ACC112 (cell line): ENCODE measurements around the gene MSI2.

ENCODE experiments used
- H2AFZ ChIP-seq: fragments of 200-600 bp; sonication (generic); one replicate; pipeline ENCODE4 v1.6.0; 2017; ENCODE audit warnings: antibody characterized with exemption, low read length; ENCODE audit not compliant: unreplicated experiment
- H3K27ac ChIP-seq: fragments of 200-600 bp; sonication (generic); 2 replicates; pipeline ENCODE4 v1.5.1; 2014; ENCODE audit warnings: low read depth, mild to moderate bottlenecking, antibody characterized with exemption, low read length, moderate library complexity
- H3K27me3 ChIP-seq: fragments of 200-600 bp; sonication (generic); 2 replicates; pipeline ENCODE4 v1.6.1; 2014; ENCODE audit warnings: mild to moderate bottlenecking, antibody characterized with exemption, low read length, moderate library complexity, mixed read lengths; ENCODE audit not compliant: insufficient read depth
- H3K36me3 ChIP-seq: fragments of 200-600 bp; sonication (generic); 2 replicates; pipeline ENCODE4 v1.6.1; 2016; ENCODE audit warnings: mild to moderate bottlenecking, antibody characterized with exemption, low read length, moderate library complexity, mixed read lengths; ENCODE audit not compliant: insufficient read depth
- H3K4me1 ChIP-seq: fragments of 200-600 bp; sonication (generic); one replicate; pipeline ENCODE4 v1.6.1; 2016; ENCODE audit warnings: low read length, mixed read lengths; ENCODE audit not compliant: insufficient read depth, unreplicated experiment, control insufficient read depth
- H3K4me3 ChIP-seq: fragments of 200-600 bp; sonication (generic); 2 replicates; pipeline ENCODE4 v1.5.1; 2014; ENCODE audit warnings: mild to moderate bottlenecking, low read depth, low read length
- H3K79me2 ChIP-seq: fragments of 200-600 bp; sonication (generic); one replicate; pipeline ENCODE4 v1.6.0; 2016; ENCODE audit warnings: low read length; ENCODE audit not compliant: control insufficient read depth, unreplicated experiment, insufficient read depth

The MSI2 gene

GRCh38 chr17:57539529-57540301 lies 283.4 kb downstream of the MSI2 start:
- Histone ChIP-seq H3K4me3 (no peak overlapping the region), H3K27ac (no peak overlapping the region), H3K36me3 (no peaks in the 10 kb centered on the region), H3K79me2 (no peaks in the 10 kb centered on the region), H3K27me3 (no peaks in the 10 kb centered on the region), H3K4me1 (no peaks in the 10 kb centered on the region), H2AFZ (no peak overlapping the region)

- Histone ChIP-seq H3K79me2 (no peaks in the 10 kb centered on the region), H3K36me3 (no peaks in the 10 kb centered on the region), H3K4me3 (no peak overlapping the region), H2AFZ (no peak overlapping the region), H3K27ac (no peak overlapping the region), H3K27me3 (no peaks in the 10 kb centered on the region), H3K4me1 (no peaks in the 10 kb centered on the region)
Observed at GRCh38 chr17:57540596-57540995, 284.3 kb downstream of the MSI2 start.

- Histone ChIP-seq H3K4me1 (no peaks in the 10 kb centered on the region), H3K36me3 (no peaks in the 10 kb centered on the region), H2AFZ (no peak overlapping the region), H3K79me2 (no peaks in the 10 kb centered on the region), H3K4me3 (no peak overlapping the region), H3K27me3 (no peaks in the 10 kb centered on the region), H3K27ac (no peak overlapping the region)
Observed at GRCh38 chr17:57541049-57541448, 284.7 kb downstream of the MSI2 start.

GRCh38 chr17:57541472-57542394 lies 285.4 kb downstream of the MSI2 start:
- no peak overlapping the region for H3K27ac ChIP-seq
- H3K4me1 ChIP-seq: no peaks in the 10 kb centered on the region
- H3K27me3 ChIP-seq: no peaks in the 10 kb centered on the region

GRCh38 chr17:57542510-57542909 lies 286.2 kb downstream of the MSI2 start:
- Histone ChIP-seq H3K27me3 (no peaks in the 10 kb centered on the region), H3K79me2 (no peaks in the 10 kb centered on the region), H3K4me3 (no peak overlapping the region), H3K4me1 (no peaks in the 10 kb centered on the region), H3K27ac (no peak overlapping the region), H2AFZ (no peak overlapping the region), H3K36me3 (no peaks in the 10 kb centered on the region)

More at GRCh38 chr17:57541472-57542394, 285.4 kb downstream of the MSI2 start:
- Histone ChIP-seq H3K36me3 (no peaks in the 10 kb centered on the region), H3K79me2 (no peaks in the 10 kb centered on the region), H3K4me3 (no peak overlapping the region), H2AFZ (no peak overlapping the region)

- no peaks in the 10 kb centered on the region for H3K79me2 ChIP-seq
- H3K36me3 ChIP-seq: no peaks in the 10 kb centered on the region
- H2AFZ ChIP-seq: no peak overlapping the region
- no peak overlapping the region for H3K27ac ChIP-seq
- no peaks in the 10 kb centered on the region for H3K4me1 ChIP-seq
- H3K27me3 ChIP-seq: no peaks in the 10 kb centered on the region
- no peak overlapping the region for H3K4me3 ChIP-seq
Observed at GRCh38 chr17:57543230-57543629, 286.9 kb downstream of the MSI2 start.

- H3K27ac ChIP-seq: no peak overlapping the region
- H3K79me2 ChIP-seq: no peaks in the 10 kb centered on the region
- H3K36me3 ChIP-seq: no peaks in the 10 kb centered on the region
- H2AFZ ChIP-seq: no peak overlapping the region
- no peak overlapping the region for H3K4me3 ChIP-seq
- no peaks in the 10 kb centered on the region for H3K4me1 ChIP-seq
- H3K27me3 ChIP-seq: no peaks in the 10 kb centered on the region
Observed at GRCh38 chr17:57544401-57544800, 288.1 kb downstream of the MSI2 start.

- no peak overlapping the region for H2AFZ ChIP-seq
- no peaks in the 10 kb centered on the region for H3K27me3 ChIP-seq
- no peaks in the 10 kb centered on the region for H3K36me3 ChIP-seq
- H3K27ac ChIP-seq: no peak overlapping the region
- no peaks in the 10 kb centered on the region for H3K4me1 ChIP-seq
- no peak overlapping the region for H3K4me3 ChIP-seq
- H3K79me2 ChIP-seq: no peaks in the 10 kb centered on the region
Observed at GRCh38 chr17:57544834-57545463, 288.6 kb downstream of the MSI2 start.

- H3K4me1 ChIP-seq: no peaks in the 10 kb centered on the region
- no peaks in the 10 kb centered on the region for H3K27me3 ChIP-seq
- H3K27ac ChIP-seq: no peak overlapping the region
- H3K36me3 ChIP-seq: no peaks in the 10 kb centered on the region
- no peak overlapping the region for H2AFZ ChIP-seq
- no peaks in the 10 kb centered on the region for H3K79me2 ChIP-seq
- H3K4me3 ChIP-seq: no peak overlapping the region
Observed at GRCh38 chr17:57545731-57546342, 289.5 kb downstream of the MSI2 start.
